GM19455 (cell line): ENCODE results near the gene NUP93.
"Not testable (repeated sequence)": the region's sequence is repeated elsewhere in the genome, so short reads cannot be mapped to it uniquely, and the experiment has no call there.

ENCODE experiments used
- ATAC-seq: cut with Tn5 transposase; IDR thresholded peaks from one replicate; pipeline ENCODE4 v1.9.1; 2021; ENCODE audit not compliant: unreplicated experiment

Gene NUP93

DNA sequence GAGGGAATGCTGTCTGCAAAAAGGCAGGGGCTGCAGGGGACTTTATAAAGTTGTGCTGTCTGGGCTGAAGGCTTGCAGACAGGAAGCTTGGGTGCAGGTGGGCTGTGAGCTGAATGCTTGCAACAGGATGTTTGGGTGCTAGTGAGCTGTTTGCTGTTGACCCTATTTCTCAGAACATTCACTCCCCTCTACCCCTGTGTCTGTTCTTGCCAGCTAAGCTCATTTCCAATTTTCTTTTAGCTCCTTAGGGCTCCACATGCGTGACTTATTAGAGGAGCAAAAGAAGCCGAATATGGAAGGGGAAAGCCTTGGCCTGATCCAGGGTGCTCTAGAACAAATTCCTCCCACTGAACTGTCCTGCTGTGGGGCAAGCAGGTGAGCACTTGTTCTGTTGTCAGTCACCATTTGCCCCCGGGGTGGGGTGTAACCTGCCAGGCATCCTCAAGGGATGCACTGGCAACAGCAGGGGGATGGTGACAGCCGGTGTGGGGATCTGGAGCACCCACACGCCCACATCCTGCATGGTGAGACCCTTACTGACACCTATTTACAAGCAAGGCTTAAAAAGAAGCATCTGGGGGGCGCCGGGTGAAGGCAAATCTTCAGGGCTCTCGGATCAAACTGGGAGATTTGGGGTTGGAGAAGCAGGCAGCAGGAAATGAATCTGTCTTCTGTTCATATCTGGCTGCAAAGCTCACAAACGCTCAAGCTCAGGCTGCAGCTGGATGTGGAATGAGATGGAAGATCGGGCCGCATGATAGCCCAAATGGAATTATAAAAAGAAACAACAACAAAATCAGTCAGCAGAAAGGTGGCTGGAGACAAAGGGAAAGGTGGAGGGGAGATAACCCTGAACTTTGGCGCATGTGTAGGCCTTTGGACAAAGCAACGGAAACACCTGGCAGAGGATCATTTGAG, 21.1 kb upstream of the NUP93 start:
- ATAC-seq = no peak

DNA sequence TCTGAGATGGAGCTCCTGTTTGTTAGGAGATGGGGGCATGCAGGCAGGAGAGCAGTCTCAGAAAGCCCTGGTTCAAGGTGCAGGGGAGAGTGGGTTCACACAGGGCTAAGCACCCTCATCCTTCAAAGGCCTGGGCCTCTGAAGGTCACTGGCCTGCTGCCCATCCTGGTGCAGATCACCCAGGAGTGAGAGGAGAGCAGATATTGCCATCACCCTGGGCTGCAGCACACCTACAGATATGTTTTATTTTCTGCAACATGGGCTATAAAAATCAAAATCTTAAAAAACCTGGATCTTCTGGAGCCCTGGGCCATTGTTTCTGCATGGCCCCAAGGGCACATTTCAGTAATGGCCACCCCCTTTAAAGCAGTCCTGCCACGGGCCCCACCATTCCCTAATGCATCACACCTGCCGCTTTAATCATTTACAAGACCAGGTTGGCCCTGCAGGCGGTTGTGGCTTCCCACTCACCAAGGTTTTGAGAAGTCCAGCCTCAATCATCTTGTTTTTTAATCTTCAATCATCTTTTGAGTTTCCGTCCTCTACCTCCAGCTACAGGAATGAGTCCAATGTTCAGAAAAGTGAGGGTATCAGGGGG, 20.4 kb upstream of the NUP93 start:
- ATAC-seq = no peak

- no peak for ATAC-seq
Measured at GRCh38 chr16:56710181-56710737, 19.7 kb upstream of the NUP93 start.

DNA sequence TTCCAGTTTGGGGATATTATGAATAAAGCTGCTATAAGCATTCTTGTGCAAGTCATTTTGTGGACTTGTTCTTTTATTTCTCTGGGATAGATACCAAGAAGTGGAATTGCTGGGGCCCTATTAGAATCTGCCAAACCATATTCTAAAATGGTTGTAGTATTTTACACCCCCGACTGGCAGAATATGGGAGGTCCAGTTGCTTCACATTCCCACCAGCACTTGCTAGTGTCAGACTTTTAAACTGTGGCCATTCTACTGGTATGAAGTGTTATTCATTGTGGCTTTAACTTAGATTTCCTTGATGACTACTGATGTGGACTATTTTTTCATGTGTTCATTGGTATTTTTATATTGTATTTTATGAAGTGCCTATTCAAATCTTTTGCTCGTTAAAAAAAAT, 18.1 kb upstream of the NUP93 start:
- no peak for ATAC-seq

- no peak for ATAC-seq
Measured at GRCh38 chr16:56713794-56714193, 16.1 kb upstream of the NUP93 start.

- ATAC-seq = no peak
Measured at GRCh38 chr16:56715126-56715525, 14.8 kb upstream of the NUP93 start.

DNA sequence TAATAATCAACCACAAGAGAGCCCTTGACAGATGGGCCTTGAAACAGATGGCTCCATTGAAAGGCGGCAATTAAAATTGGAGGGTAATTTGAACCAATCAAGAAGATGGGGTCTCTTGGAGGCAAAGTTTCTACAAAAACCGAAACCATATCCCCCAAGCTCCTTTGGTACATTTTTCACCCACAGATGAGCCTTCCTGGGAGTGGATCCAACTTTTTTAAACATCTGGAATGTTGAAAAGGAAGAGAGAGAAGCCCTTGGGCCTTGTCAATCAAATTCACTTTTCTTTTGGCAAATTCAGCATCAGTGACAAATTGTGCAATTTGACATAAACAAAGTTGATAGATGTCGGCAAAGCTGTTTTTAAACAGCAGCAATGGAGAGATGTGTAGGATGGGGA, 13.2 kb upstream of the NUP93 start:
- ATAC-seq = no peak

DNA sequence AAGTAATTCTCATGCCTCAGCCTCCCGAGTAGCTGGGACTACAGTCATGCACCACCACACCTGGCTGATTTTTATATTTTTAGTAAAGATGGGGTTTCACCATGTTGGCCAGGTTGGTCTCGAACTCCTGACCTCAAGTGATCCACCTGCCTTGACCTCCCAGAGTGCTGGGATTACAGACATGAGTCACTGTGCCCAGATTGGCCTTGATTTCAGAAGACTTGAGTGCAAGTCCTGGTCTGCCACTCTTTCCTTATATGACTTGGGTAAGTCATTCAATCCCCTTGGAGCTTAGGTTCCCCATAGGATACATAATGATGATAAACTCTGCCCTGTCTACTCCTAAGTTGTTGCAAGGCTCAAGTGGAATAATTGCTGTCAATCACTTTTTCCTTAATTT, 12.4 kb upstream of the NUP93 start:
- ATAC-seq = not testable (repeated sequence)

- ATAC-seq = no peak
Measured at GRCh38 chr16:56722200-56722842, 7.6 kb upstream of the NUP93 start.

DNA sequence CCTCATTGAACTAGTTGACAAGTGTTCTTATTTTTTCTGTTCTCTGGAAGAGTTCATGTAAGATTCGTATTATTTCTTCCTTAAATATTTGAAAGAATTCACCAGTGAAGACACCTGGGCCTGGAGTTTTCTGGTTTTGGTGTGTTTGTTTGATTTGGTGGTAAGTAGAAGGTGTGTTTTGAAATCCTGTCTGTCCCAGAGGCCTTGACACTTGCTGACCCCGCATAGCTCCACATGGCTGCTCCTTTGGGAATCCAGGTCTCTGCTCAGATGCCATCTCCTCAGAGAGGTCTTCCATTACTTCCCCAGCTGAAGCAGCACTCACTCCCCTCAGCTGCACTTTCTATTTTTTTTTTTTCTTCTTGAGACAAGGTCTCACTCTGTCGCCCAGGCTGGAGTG, 5.7 kb upstream of the NUP93 start:
- ATAC-seq = no peak

DNA sequence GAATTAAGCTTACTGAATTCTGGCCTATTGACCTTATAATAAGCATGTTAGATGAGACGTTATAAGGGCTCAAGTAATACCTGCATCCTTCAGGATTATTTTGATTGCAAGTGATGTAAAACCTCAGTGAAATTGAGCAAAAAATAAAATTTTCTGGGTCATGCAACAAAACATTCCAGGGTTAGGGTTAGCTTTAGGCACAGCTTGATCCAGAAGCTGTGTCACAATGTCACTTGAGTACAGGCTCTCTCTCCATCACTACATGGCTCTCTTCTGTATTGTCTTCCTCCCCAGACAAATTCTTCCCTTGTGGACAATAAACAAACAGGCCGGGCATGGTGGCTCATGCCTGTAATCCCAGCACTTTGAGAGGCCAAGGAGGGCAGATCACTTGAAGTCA, 3.6 kb upstream of the NUP93 start:
- no peak for ATAC-seq

- ATAC-seq = no peak
Measured at GRCh38 chr16:56726926-56727325, 3.0 kb upstream of the NUP93 start.

DNA sequence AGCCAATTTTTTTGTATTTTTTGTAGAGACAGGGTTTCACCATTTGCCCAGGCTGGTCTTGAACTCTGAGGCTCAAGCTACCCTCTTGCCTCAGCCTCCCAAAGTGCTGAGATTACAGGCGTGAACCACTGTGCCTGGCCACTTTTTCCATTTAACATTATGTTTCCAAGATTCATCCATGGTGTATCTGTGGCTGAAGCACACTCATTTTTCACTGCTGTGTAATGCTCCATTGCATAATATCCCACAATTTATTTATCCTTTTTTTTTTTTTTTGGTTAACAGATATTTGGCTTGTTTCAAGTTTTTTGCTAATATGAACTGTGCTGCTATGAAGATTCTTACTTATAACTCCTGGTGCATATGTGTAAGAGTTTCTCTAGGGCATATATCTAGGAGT, 1.9 kb upstream of the NUP93 start:
- ATAC-seq = no peak

DNA sequence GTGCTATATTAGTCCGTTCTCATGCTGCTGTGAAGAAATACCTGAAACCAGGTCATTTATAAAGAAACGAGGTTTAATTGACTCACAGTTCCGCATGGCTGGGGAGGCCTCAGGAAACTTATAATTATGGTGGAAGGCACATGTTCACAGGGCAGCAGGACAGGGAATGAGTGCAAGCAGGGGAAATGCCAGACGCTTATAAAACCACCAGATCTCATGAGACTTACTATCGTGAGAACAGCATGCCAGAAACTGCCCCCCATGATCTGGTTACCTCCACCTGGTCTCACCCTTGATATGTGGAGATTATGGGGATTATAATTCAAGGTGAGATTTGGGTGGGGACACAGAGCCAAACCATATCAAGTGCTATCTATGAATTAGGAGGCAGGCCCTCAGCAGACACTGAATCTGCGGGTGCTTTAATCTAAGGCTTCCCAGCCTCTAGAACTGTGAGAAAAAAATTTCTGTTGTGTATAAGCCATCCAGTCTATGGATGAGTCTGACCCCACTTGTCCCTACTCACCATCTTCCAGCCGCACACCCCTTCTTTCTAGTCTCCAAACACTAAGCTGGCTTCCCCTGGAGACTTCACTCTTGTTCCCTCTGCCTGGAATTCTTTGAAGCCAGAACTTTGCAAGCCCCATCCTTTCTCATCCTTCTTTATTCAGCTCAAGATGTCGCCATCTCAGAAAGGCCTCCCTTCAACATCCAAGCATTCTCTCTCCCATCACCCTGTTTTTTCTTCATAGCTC, 772 bp upstream of the NUP93 start:
- ATAC-seq = no peak

DNA sequence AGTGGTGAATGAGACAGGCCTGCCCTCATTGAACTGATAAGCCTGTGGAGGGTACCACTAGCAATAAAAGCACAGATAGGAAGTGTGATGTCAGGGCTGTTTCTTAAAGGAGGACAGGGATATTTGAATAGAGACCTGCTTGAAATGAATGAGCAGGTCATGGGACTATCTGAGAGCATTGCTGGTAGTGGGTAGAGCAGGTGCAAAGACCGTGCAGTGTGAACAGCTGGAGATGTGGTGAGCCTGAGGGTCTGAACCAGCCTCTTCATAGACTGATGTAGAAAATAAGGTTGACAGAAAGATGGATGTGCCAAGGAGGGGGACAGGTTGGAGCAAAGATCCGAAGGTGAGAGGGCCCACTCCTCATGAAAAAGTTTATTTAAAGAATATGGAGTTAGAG, 2.4 kb downstream of the NUP93 start:
- no peak for ATAC-seq

GRCh38 chr16:56732832-56733231, 2.9 kb downstream of the NUP93 start:
- no peak for ATAC-seq

- ATAC-seq = no peak
Measured at GRCh38 chr16:56734429-56734828, 4.5 kb downstream of the NUP93 start.

DNA sequence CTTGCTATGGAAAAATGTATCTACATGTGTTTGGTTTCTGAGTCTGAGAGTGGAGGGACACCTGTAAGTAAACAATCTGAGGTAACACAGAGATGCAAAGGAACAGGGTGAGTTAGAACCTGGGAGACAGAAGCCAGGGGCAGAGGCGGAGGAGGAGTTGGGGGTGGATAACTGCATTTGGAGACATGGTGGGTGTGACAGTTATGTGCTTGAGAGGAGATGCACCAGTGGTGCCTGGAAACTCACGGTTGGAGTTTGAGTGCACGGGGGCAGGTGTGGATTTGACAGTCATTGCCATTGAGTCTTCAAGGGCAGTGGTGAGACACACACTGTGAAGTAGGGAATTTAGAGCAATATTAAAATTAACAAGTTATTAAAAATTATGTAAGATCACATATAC, 6.5 kb downstream of the NUP93 start:
- no peak for ATAC-seq

- no peak for ATAC-seq
Measured at GRCh38 chr16:56737539-56737938, 7.6 kb downstream of the NUP93 start.

GRCh38 chr16:56738221-56738620, 8.3 kb downstream of the NUP93 start:
- no peak for ATAC-seq

GRCh38 chr16:56739378-56739777, 9.4 kb downstream of the NUP93 start:
- ATAC-seq = not testable (repeated sequence)
